NCI-H146 (cell line): Measurements from ENCODE around the gene SIRT1.
"Not testable (repeated sequence)": the region's sequence is repeated elsewhere in the genome, so short reads cannot be mapped to it uniquely, and the experiment has no call there.

Experiments used
- DNase-seq: peaks from one replicate; lab custom pipeline; 2025; lab: John Stamatoyannopoulos, UW

Gene SIRT1

GRCh38 chr10:67965456-67965855, 81.0 kb downstream of the SIRT1 start:
- no peak for DNase-seq

DNA sequence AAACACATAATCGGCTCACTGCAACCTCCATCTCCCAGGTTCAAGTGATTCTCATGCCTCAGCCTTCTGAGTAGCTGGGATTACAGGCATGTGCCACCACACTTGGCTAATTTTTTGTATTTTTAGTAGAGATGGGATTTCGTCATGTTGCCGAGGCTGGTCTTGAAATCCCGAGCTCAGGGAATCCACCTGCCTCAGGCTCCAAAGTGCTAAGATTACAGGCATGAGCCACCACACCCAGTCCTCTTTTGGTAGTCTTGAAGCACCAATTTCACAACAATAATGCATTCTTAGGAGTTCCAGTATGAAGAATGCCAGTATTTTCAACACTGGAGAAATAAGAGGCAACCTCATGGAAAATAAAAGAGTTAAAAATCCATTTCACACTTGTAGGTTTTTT, 81.6 kb downstream of the SIRT1 start:
- not testable (repeated sequence) for DNase-seq
